Measurements from ENCODE around the gene RYR1. TPM values are rescaled to one million over a fixed set of nuclear protein-coding genes. Genes with fewer than 3 reads are reported as not detected.

The RYR1 gene
- polyA plus RNA-seq, 1 of the 3 experiments (the other 2 are of a cell fraction) = under 0.01 TPM

GRCh38 chr19:38458991-38459390 is 25.5 kb downstream of the RYR1 start:
- no peak overlapping the region for H3K9ac ChIP-seq
- CTCF ChIA-PET = interaction anchor here (0.9 kb wide), 1 partner anchor 56 kb away, joined by 3 read pairs; the partner anchor contains the start of gene FAM98C
- no peaks in the 10 kb centered on the region for H3K36me3 ChIP-seq (replicated peaks in 1 of 2; ENCODE audit: control insufficient read depth in 1 of 2, insufficient read depth in 2 of 2, low read length in 1 of 2)

More at GRCh38 chr19:38458991-38459390, 25.5 kb downstream of the RYR1 start:
- H3K27ac ChIP-seq (ENCODE audit: low read depth in 2 of 2, low read length in 1 of 2) = no peak overlapping the region
- POLR2A ChIA-PET = no interaction called here
- no peaks in the 10 kb centered on the region for H3K27me3 ChIP-seq (ENCODE audit: insufficient read depth)
- no peaks in the 10 kb centered on the region for H3K79me2 ChIP-seq (ENCODE audit: insufficient read depth)
- no peaks in the 10 kb centered on the region for H3F3A ChIP-seq (replicated peaks; ENCODE audit: insufficient read depth)
- no peaks in the 10 kb centered on the region for H3K9me3 ChIP-seq
- TF ChIP-seq SIN3A (IDR thresholded peaks at IDR 0.05; ENCODE audit: borderline replicate concordance, low read depth, low read length) (no peak), TCF12 (IDR thresholded peaks at IDR 0.05) (no peak), GABPA (IDR thresholded peaks at IDR 0.05; ENCODE audit: low read depth) (no peak), TAF1 (IDR thresholded peaks at IDR 0.05; ENCODE audit: borderline replicate concordance, low read depth, low read length) (no peak), USF1 (IDR thresholded peaks at IDR 0.05; ENCODE audit: borderline replicate concordance, low read depth) (no peak), IRF3 (IDR thresholded peaks at IDR 0.05; ENCODE audit: low read depth, low read length) (no peak), FOXJ3 (CRISPR knock-in tag; IDR thresholded peaks at IDR 0.05) (no peak), PBX3 (IDR thresholded peaks at IDR 0.05) (no peak), ELF1 (IDR thresholded peaks at IDR 0.05) (no peak), USF2 (IDR thresholded peaks at IDR 0.05; ENCODE audit: borderline replicate concordance, low read depth, low read length) (no peak), NFIC (IDR thresholded peaks at IDR 0.05; ENCODE audit: borderline replicate concordance) (no peak), SMC3 (IDR thresholded peaks at IDR 0.05; ENCODE audit: low read depth, low read length) (no peak), YY1 (IDR thresholded peaks at IDR 0.05; ENCODE audit: low read depth) (no peak), JUND (IDR thresholded peaks at IDR 0.05) (no peak), REST (IDR thresholded peaks at IDR 0.05; ENCODE audit: low read depth, low read length) (no peak)
- no peaks in the 10 kb centered on the region for H4K20me1 ChIP-seq (ENCODE audit: insufficient read depth)
- H3K4me1 ChIP-seq (ENCODE audit: control insufficient read depth in 1 of 2, insufficient read depth in 2 of 2, low read depth in 1 of 2, low read length in 1 of 2) = no peaks in the 10 kb centered on the region
- WGBS (ENCODE audit: low lambda C conversion rate) = 46% methylated on average over 12 of the region's 13 CpGs
- no peak overlapping the region for H2AFZ ChIP-seq (ENCODE audit: low read depth)
- no peak for DNase-seq
- H3K9me2 ChIP-seq = no peaks in the 10 kb centered on the region
- no peak overlapping the region for H3K4me3 ChIP-seq (ENCODE audit: low read depth in 2 of 2, low read length in 1 of 2)
- no peak overlapping the region for H3K4me2 ChIP-seq

Data from SK-N-SH (cell line).